ENCODE measurements around the gene TRIM37. TPM values are rescaled to one million over a fixed set of nuclear protein-coding genes. Genes with fewer than 3 reads are reported as not detected.
"Not testable (repeated sequence)": the region's sequence is repeated elsewhere in the genome, so short reads cannot be mapped to it uniquely, and the experiment has no call there.

The TRIM37 gene
- total RNA-seq, 1 experiment from 2014 or later, result 23.4 TPM

- DNase-seq (ENCODE audit: low read depth), result no peak
Measured at GRCh38 chr17:59110973-59111372, 4.3 kb upstream of the TRIM37 start.

- DNase-seq (ENCODE audit: low read depth), result no peak
Measured at GRCh38 chr17:59108400-59109102, 1.9 kb upstream of the TRIM37 start.

- no peak for DNase-seq (ENCODE audit: low read depth)
Measured at GRCh38 chr17:59107306-59107670, 608 bp upstream of the TRIM37 start.

GRCh38 chr17:59105852-59106462 lies 723 bp downstream of the TRIM37 start:
- DNase-seq (ENCODE audit: low read depth), result peak; percentile 60

GRCh38 chr17:59101178-59101577 lies 5.5 kb downstream of the TRIM37 start:
- no peak for DNase-seq (ENCODE audit: low read depth)

- no peak for DNase-seq (ENCODE audit: low read depth)
Measured at GRCh38 chr17:59097876-59098275, 8.8 kb downstream of the TRIM37 start.

- DNase-seq (ENCODE audit: low read depth), result no peak
Measured at GRCh38 chr17:59094861-59095530, 11.7 kb downstream of the TRIM37 start.

- peak; percentile 92 for DNase-seq (ENCODE audit: low read depth)
Measured at GRCh38 chr17:59093702-59094231, 12.9 kb downstream of the TRIM37 start.

- no peak for DNase-seq (ENCODE audit: low read depth)
Measured at GRCh38 chr17:59093145-59093701, 13.5 kb downstream of the TRIM37 start.

GRCh38 chr17:59090593-59090992 lies 16.1 kb downstream of the TRIM37 start:
- not testable (repeated sequence) for DNase-seq (ENCODE audit: low read depth)

GRCh38 chr17:59084154-59084553 lies 22.5 kb downstream of the TRIM37 start:
- DNase-seq (ENCODE audit: low read depth), result no peak

GRCh38 chr17:59074494-59074893 lies 32.2 kb downstream of the TRIM37 start:
- DNase-seq (ENCODE audit: low read depth), result no peak

GRCh38 chr17:59073972-59074371 lies 32.7 kb downstream of the TRIM37 start:
- no peak for DNase-seq (ENCODE audit: low read depth)

- DNase-seq (ENCODE audit: low read depth), result no peak
Measured at GRCh38 chr17:59069856-59070255, 36.8 kb downstream of the TRIM37 start.

- no peak for DNase-seq (ENCODE audit: low read depth)
Measured at GRCh38 chr17:59067756-59068155, 38.9 kb downstream of the TRIM37 start.

GRCh38 chr17:59067340-59067739 lies 39.3 kb downstream of the TRIM37 start:
- DNase-seq (ENCODE audit: low read depth), result no peak

- no peak for DNase-seq (ENCODE audit: low read depth)
Measured at GRCh38 chr17:59062509-59062908, 44.2 kb downstream of the TRIM37 start.

GRCh38 chr17:59056857-59057256 lies 49.8 kb downstream of the TRIM37 start:
- DNase-seq (ENCODE audit: low read depth), result no peak

- DNase-seq (ENCODE audit: low read depth), result no peak
Measured at GRCh38 chr17:59049798-59050197, 56.9 kb downstream of the TRIM37 start.

- DNase-seq (ENCODE audit: low read depth), result no peak
Measured at GRCh38 chr17:59047616-59048015, 59.1 kb downstream of the TRIM37 start.

- no peak for DNase-seq (ENCODE audit: low read depth)
Measured at GRCh38 chr17:59046192-59046591, 60.5 kb downstream of the TRIM37 start.

GRCh38 chr17:59038734-59039133 lies 67.9 kb downstream of the TRIM37 start:
- no peak for DNase-seq (ENCODE audit: low read depth)

Measured in HT1080 (cell line).